ENCODE measurements around the gene GZF1. TPM values are rescaled to one million over a fixed set of nuclear protein-coding genes. Genes with fewer than 3 reads are reported as not detected.

GZF1 gene
- total RNA-seq, 1 donor from 2014 or later = 16.6 TPM

DNA sequence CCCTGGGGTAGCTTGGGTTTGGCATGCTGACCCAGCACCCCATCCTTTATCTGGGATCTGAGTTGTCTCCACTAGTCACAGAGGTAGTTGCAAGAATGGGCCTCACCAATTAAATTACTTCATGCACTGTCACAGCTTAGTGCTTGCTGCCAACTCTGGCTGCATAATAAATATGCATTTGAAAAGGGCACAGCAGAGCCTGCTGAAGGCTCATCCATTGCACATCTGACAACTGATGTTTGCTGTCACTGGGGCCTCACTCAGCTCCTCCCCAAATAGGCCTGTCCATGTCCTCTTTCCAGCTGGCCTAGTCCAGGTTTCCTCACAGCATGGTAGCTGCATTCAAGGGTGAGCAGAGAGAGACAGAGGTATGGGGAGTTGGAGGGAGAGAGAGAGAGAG lies 24.7 kb upstream of the GZF1 start:
- no peak for FAIRE-seq
- no peaks in the 10 kb centered on the region for H3K27me3 ChIP-seq (ENCODE audit: control insufficient read depth, insufficient read depth, low read length)
- TF ChIP-seq, protein P1, sequence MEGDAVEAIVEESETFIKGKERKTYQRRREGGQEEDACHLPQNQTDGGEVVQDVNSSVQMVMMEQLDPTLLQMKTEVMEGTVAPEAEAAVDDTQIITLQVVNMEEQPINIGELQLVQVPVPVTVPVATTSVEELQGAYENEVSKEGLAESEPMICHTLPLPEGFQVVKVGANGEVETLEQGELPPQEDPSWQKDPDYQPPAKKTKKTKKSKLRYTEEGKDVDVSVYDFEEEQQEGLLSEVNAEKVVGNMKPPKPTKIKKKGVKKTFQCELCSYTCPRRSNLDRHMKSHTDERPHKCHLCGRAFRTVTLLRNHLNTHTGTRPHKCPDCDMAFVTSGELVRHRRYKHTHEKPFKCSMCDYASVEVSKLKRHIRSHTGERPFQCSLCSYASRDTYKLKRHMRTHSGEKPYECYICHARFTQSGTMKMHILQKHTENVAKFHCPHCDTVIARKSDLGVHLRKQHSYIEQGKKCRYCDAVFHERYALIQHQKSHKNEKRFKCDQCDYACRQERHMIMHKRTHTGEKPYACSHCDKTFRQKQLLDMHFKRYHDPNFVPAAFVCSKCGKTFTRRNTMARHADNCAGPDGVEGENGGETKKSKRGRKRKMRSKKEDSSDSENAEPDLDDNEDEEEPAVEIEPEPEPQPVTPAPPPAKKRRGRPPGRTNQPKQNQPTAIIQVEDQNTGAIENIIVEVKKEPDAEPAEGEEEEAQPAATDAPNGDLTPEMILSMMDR (IDR thresholded peaks at IDR 0.05; ENCODE audit: insufficient read depth, low read length, severe bottlenecking) = no peak
- no peaks in the 10 kb centered on the region for H3K36me3 ChIP-seq (ENCODE audit: control insufficient read depth, insufficient read depth, low read length)
- no peak for DNase-seq (ENCODE audit: low read depth)
- no peak overlapping the region for H3K4me3 ChIP-seq (ENCODE audit: low read depth, low read length)

DNA sequence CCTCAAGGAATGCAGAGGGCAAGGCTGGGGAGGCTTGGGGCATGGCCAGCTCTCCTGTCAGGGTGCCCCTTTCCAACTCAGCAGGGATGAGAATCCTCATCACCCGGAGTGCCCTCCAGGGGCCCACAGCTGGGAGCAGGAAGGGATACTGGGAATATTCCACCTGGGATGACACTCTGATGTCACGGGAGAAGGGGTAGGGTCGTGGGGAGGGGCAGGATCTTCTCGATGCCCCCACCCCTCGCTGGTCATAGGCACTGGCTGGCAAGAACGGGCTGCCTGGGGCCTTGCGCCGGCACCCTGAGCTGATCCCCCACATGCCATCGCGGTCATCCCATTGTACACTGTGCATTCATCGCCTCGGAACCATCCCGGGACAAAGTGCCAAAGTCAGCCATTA lies 22.0 kb upstream of the GZF1 start:
- no peak for DNase-seq (ENCODE audit: low read depth)
- FAIRE-seq = no peak
- Histone ChIP-seq H3K27me3 (ENCODE audit: control insufficient read depth, insufficient read depth, low read length) (no peaks in the 10 kb centered on the region), H3K36me3 (ENCODE audit: control insufficient read depth, insufficient read depth, low read length) (no peaks in the 10 kb centered on the region), H3K4me3 (ENCODE audit: low read depth, low read length) (no peak overlapping the region)
- TF ChIP-seq, protein P1 (IDR thresholded peaks at IDR 0.05; ENCODE audit: insufficient read depth, low read length, severe bottlenecking) = no peak

DNA sequence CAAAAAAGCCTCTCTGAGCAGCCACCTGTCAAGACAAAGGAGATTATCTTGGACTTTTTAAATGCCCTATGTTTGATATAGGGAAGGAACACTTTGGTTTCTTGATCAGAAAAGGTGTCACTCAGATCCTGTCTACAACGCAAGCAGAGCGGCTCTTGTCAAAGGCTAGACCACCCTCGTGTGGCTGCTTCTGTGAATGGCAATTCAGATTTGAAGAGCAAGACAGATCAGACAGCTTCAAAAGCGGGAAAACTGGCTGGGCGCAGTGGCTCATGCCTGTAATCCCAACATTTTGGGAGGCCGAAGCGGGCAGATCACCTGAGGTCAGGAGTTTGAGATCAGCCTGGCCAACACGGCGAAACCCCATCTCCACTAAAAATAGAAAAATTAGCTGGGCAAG lies 21.5 kb upstream of the GZF1 start:
- Histone ChIP-seq H3K27me3 (ENCODE audit: control insufficient read depth, insufficient read depth, low read length) (no peaks in the 10 kb centered on the region), H3K36me3 (ENCODE audit: control insufficient read depth, insufficient read depth, low read length) (no peaks in the 10 kb centered on the region), H3K4me3 (ENCODE audit: low read depth, low read length) (no peak overlapping the region)
- TF ChIP-seq, protein P1 (IDR thresholded peaks at IDR 0.05; ENCODE audit: insufficient read depth, low read length, severe bottlenecking) = peak; percentile 71
- DNase-seq (ENCODE audit: low read depth) = peak; percentile 70
- FAIRE-seq = peak; percentile 18

DNA sequence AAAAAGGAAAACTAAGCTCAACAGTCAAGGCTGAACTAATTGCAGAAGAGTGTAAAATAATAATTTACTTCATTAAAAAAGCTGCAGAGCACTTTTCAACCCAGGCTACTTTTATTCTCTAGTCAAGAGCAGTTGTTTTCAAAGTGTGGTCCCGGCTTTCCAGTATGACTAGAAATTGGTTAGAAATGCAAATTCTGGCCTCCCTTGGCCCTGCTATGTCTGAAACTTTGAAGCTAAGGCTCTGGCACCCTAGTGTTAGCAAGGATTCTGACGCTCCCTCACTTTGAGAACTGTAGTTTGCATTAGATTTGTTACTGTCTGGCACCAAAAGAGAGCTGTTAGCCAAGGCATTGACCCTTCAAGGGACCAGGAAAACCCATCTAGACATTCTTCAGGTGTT lies 20.9 kb upstream of the GZF1 start:
- Histone ChIP-seq H3K4me3 (ENCODE audit: low read depth, low read length) (no peak overlapping the region), H3K36me3 (ENCODE audit: control insufficient read depth, insufficient read depth, low read length) (no peaks in the 10 kb centered on the region), H3K27me3 (ENCODE audit: control insufficient read depth, insufficient read depth, low read length) (no peaks in the 10 kb centered on the region)
- TF ChIP-seq, protein P1 (IDR thresholded peaks at IDR 0.05; ENCODE audit: insufficient read depth, low read length, severe bottlenecking) = no peak
- DNase-seq (ENCODE audit: low read depth) (no peak), FAIRE-seq (no peak)

DNA sequence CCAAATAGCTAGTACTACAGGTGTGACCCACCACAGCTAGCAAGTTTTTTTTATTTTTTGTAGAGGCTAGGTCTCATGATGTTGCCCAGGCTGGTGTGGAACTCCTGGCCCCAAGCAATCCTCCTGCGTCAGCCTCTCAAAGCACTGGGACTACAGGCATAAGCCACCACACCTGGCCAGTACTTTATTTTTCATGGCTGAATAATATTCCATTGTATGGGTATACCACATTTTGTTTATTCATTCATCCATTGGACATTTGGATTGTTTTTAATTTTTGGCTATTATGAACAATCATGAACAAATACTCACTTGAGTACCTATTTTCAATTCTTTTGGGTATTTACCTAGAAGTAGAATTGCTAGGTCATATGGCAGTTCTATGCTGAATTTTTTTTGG lies 18.4 kb upstream of the GZF1 start:
- H3K4me3 ChIP-seq (ENCODE audit: low read depth, low read length) = no peak overlapping the region
- H3K27me3 ChIP-seq (ENCODE audit: control insufficient read depth, insufficient read depth, low read length) = no peaks in the 10 kb centered on the region
- FAIRE-seq (no peak), DNase-seq (ENCODE audit: low read depth) (no peak)
- H3K36me3 ChIP-seq (ENCODE audit: control insufficient read depth, insufficient read depth, low read length) = no peaks in the 10 kb centered on the region
- TF ChIP-seq, protein P1 (IDR thresholded peaks at IDR 0.05; ENCODE audit: insufficient read depth, low read length, severe bottlenecking) = no peak

DNA sequence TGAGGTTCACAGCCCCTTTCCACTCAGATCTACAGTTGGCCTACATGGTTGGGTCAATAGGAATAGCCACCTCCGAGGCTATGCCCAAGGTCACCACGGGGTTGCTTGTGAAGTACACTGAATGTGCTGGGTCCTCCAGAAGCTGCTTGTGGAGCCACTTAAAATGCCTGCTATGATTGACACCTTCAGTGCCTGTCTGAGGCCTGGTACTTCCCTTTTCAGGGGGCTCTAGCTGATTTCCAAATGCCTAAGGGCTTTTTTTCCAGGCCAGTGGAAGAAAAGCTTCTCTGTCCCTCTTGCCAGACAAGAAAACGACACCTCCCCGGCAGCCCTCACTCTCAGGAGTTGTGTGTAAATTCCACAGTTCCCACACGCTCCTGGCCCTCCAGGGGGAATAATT lies 17.6 kb upstream of the GZF1 start:
- DNase-seq (ENCODE audit: low read depth) (no peak), FAIRE-seq (no peak)
- no peak overlapping the region for H3K4me3 ChIP-seq (ENCODE audit: low read depth, low read length)
- no peaks in the 10 kb centered on the region for H3K36me3 ChIP-seq (ENCODE audit: control insufficient read depth, insufficient read depth, low read length)
- H3K27me3 ChIP-seq (ENCODE audit: control insufficient read depth, insufficient read depth, low read length) = no peaks in the 10 kb centered on the region
- TF ChIP-seq, protein P1 (IDR thresholded peaks at IDR 0.05; ENCODE audit: insufficient read depth, low read length, severe bottlenecking) = no peak
